HG03571 (cell line): ENCODE data around the gene MEGF10.

ENCODE experiments used
- ATAC-seq: cut with Tn5 transposase; IDR thresholded peaks from one replicate; pipeline ENCODE4 v1.9.1; 2021; ENCODE audit not compliant: unreplicated experiment

MEGF10 gene

GRCh38 chr5:127324756-127325155 lies 34.2 kb downstream of the MEGF10 start:
- ATAC-seq = no peak

- ATAC-seq = no peak
Measured at GRCh38 chr5:127326431-127326830, 35.8 kb downstream of the MEGF10 start.

GRCh38 chr5:127326976-127327755 lies 36.6 kb downstream of the MEGF10 start:
- ATAC-seq = no peak

- no peak for ATAC-seq
Measured at GRCh38 chr5:127330116-127330515, 39.5 kb downstream of the MEGF10 start.

- no peak for ATAC-seq
Measured at GRCh38 chr5:127331890-127332649, 41.5 kb downstream of the MEGF10 start.

- no peak for ATAC-seq
Measured at GRCh38 chr5:127333483-127333882, 42.9 kb downstream of the MEGF10 start.

GRCh38 chr5:127335381-127335780 lies 44.8 kb downstream of the MEGF10 start:
- ATAC-seq = no peak

- ATAC-seq = no peak
Measured at GRCh38 chr5:127337876-127338275, 47.3 kb downstream of the MEGF10 start.

GRCh38 chr5:127338501-127338900 lies 47.9 kb downstream of the MEGF10 start:
- no peak for ATAC-seq

GRCh38 chr5:127340606-127341005 lies 50.0 kb downstream of the MEGF10 start:
- ATAC-seq = no peak

GRCh38 chr5:127342364-127342763 lies 51.8 kb downstream of the MEGF10 start:
- no peak for ATAC-seq

- ATAC-seq = no peak
Measured at GRCh38 chr5:127343313-127343712, 52.7 kb downstream of the MEGF10 start.

GRCh38 chr5:127343866-127344265 lies 53.3 kb downstream of the MEGF10 start:
- ATAC-seq = no peak

- no peak for ATAC-seq
Measured at GRCh38 chr5:127344931-127345330, 54.3 kb downstream of the MEGF10 start.

GRCh38 chr5:127351418-127351817 lies 60.8 kb downstream of the MEGF10 start:
- no peak for ATAC-seq

GRCh38 chr5:127352068-127352467 lies 61.5 kb downstream of the MEGF10 start:
- no peak for ATAC-seq

- ATAC-seq = no peak
Measured at GRCh38 chr5:127353327-127353726, 62.7 kb downstream of the MEGF10 start.

- no peak for ATAC-seq
Measured at GRCh38 chr5:127353796-127354195, 63.2 kb downstream of the MEGF10 start.

- no peak for ATAC-seq
Measured at GRCh38 chr5:127355337-127355736, 64.7 kb downstream of the MEGF10 start.

GRCh38 chr5:127358284-127358683 lies 67.7 kb downstream of the MEGF10 start:
- no peak for ATAC-seq

GRCh38 chr5:127358740-127359139 lies 68.1 kb downstream of the MEGF10 start:
- ATAC-seq = no peak

- ATAC-seq = no peak
Measured at GRCh38 chr5:127359502-127359901, 68.9 kb downstream of the MEGF10 start.
